Neuron (in vitro differentiated cells): ENCODE results near the gene SPATA31D4.
"Not testable (repeated sequence)": the region's sequence is repeated elsewhere in the genome, so short reads cannot be mapped to it uniquely, and the experiment has no call there.

Source experiments
- H2AFZ ChIP-seq: one replicate; pipeline ENCODE4 v1.6.1; 2013; ENCODE audit warnings: low read depth, mild to moderate bottlenecking, inconsistent platforms, low read length, moderate library complexity
- H3K27me3 ChIP-seq: one replicate; pipeline ENCODE4 v1.6.1; 2013; ENCODE audit warnings: low read length; ENCODE audit not compliant: insufficient read depth
- H3K36me3 ChIP-seq: one replicate; pipeline ENCODE4 v1.6.1; 2013; ENCODE audit warnings: low read length; ENCODE audit not compliant: insufficient read depth
- H3K4me1 ChIP-seq: one replicate; pipeline ENCODE4 v1.6.1; 2013; ENCODE audit warnings: low read length; ENCODE audit not compliant: insufficient read depth
- H3K4me3 ChIP-seq: 2 replicates; pipeline ENCODE4 v1.5.1; 2013; ENCODE audit warnings: mild to moderate bottlenecking, low read length, moderate library complexity
- H3K9me3 ChIP-seq: one replicate; pipeline ENCODE4 v1.6.1; 2013; ENCODE audit warnings: low read length

SPATA31D4 gene

DNA sequence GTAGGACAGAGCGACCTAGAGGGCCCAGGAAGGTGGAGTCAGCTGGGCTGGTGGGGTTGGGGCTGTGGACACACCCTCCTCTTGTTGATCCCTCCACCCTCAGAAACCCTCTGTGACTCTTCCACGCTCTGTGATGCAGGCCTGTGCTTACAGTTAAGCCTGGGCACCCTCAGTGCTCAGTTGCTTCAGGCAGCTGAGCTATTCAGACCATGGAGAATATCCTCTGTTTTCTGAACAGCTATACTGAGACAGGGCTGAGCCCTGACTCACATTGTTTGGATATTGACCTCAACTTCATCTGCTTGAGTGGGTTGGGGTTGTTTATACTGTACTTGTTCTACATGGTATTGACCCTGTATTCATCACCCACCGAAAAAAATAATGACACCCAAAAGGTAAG lies at the start of gene SPATA31D4:
SPATA31D4 (plus strand) TSS at position 124 of the 400 bp plus-strand sequence; CDS start at position 210, 86 bp downstream.
- H2AFZ ChIP-seq, H3K4me1 ChIP-seq, H3K36me3 ChIP-seq, H3K4me3 ChIP-seq, H3K27me3 ChIP-seq, H3K9me3 ChIP-seq: not testable (repeated sequence)

- Histone ChIP-seq H3K9me3 (no peaks in the 10 kb centered on the region), H3K4me1 (no peaks in the 10 kb centered on the region), H3K36me3 (no peaks in the 10 kb centered on the region), H3K4me3 (no peak overlapping the region), H2AFZ (no peak overlapping the region), H3K27me3 (no peaks in the 10 kb centered on the region)
These were observed 49.7 kb upstream of the SPATA31D4 start for GRCh38 chr9:81878530-81878929.

DNA sequence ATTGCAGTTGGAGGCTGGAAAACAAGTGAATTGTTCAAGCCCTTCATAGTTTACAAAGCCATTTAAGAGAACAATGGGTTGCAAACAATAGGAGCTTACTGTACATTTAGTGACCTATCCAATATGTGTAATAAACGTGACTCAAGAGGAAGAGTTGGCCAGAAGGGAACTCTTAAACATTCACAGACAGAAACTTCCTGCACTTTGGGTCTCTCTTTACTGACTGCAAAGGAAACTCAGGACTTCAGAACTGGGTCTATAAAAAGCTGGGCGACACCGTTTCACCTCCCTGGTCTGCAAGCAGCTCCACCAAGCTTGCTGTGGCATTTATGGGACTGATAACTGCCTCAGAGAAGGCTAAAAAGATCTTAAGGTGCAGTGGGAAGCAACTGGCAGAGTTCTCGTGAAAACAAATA lies 48.7 kb upstream of the SPATA31D4 start:
- Histone ChIP-seq H3K4me1 (no peaks in the 10 kb centered on the region), H3K36me3 (no peaks in the 10 kb centered on the region), H3K27me3 (no peaks in the 10 kb centered on the region), H3K9me3 (no peaks in the 10 kb centered on the region), H3K4me3 (no peak overlapping the region), H2AFZ (no peak overlapping the region)

GRCh38 chr9:81885602-81886001 lies 42.6 kb upstream of the SPATA31D4 start:
- Histone ChIP-seq H2AFZ (no peak overlapping the region), H3K36me3 (no peaks in the 10 kb centered on the region), H3K9me3 (no peaks in the 10 kb centered on the region), H3K4me1 (no peaks in the 10 kb centered on the region), H3K27me3 (no peaks in the 10 kb centered on the region), H3K4me3 (no peak overlapping the region)

DNA sequence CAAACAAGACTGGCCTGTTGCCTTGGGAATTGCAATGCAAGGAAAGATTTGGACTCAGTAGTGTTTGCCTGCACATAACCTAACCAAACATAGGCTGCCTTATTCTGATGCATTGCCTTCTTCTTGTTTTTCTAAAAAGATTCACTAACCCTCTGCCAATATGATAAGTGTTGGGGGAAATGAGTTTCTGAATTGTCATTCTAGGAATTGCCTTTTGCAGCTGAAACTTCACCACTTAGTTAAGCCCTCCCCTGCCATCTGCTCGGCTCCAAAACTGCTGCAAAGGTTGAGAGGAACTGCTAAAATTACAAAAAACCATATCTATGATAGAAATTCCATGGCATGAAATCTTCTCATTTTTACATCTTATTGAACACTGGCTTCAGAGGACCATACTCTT lies 41.6 kb upstream of the SPATA31D4 start:
- no peaks in the 10 kb centered on the region for H3K36me3 ChIP-seq
- H3K4me1 ChIP-seq: no peaks in the 10 kb centered on the region
- no peaks in the 10 kb centered on the region for H3K27me3 ChIP-seq
- H3K4me3 ChIP-seq: no peak overlapping the region
- H2AFZ ChIP-seq: no peak overlapping the region
- H3K9me3 ChIP-seq: no peaks in the 10 kb centered on the region

- Histone ChIP-seq H3K27me3 (no peaks in the 10 kb centered on the region), H3K4me1 (no peaks in the 10 kb centered on the region), H3K9me3 (no peaks in the 10 kb centered on the region), H2AFZ (no peak overlapping the region), H3K36me3 (no peaks in the 10 kb centered on the region), H3K4me3 (no peak overlapping the region)
These were observed 38.1 kb upstream of the SPATA31D4 start for GRCh38 chr9:81890104-81890503.

DNA sequence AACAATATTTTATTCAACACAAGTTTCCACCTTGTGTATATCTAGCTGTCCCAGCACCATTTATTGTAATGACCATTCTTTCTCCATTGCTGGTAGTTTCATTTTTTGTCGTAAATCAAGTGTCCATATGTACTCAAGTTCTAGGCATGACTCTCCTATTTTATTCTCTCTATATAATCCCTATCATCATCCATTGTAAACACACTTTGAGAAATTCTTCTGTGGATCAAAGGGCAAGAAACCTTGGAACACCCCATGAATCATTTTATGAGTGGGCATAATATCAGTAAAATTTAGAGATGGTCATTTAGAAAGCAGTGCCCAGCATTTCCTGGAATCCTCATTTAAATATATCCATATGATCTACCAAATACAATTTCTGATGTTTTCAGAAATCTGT lies 35.8 kb upstream of the SPATA31D4 start:
- no peak overlapping the region for H2AFZ ChIP-seq
- H3K9me3 ChIP-seq: no peaks in the 10 kb centered on the region

GRCh38 chr9:81893929-81894328 lies 34.3 kb upstream of the SPATA31D4 start:
- Histone ChIP-seq H3K27me3 (no peaks in the 10 kb centered on the region), H3K9me3 (no peaks in the 10 kb centered on the region), H2AFZ (no peak overlapping the region)

More for the DNA sequence above, 35.8 kb upstream of the SPATA31D4 start:
- H3K27me3 ChIP-seq: no peaks in the 10 kb centered on the region
- H3K36me3 ChIP-seq: no peaks in the 10 kb centered on the region
- no peaks in the 10 kb centered on the region for H3K4me1 ChIP-seq
- H3K4me3 ChIP-seq: no peak overlapping the region

DNA sequence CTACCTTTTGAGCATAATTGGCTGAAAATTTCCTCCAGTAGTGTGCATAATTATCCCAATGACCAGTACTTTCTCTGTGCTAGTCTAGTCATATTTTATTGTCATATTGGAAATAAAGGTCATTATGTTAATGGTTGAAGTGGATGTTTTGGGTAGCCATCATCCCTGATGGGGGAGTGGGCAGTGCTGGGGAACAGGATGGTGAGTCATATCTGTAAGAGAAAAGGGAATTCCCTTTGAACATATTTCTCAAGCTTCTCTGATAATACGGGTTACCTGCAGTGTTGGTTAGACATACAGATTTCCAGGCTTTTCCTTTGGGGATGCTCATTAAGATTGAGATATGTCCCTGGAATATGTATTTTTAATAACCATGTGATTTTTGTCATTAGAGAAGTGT lies 33.3 kb upstream of the SPATA31D4 start:
- Histone ChIP-seq H3K27me3 (no peaks in the 10 kb centered on the region), H3K4me3 (no peak overlapping the region), H3K9me3 (no peaks in the 10 kb centered on the region), H3K36me3 (no peaks in the 10 kb centered on the region), H2AFZ (no peak overlapping the region), H3K4me1 (no peaks in the 10 kb centered on the region)

More at GRCh38 chr9:81893929-81894328, 34.3 kb upstream of the SPATA31D4 start:
- no peaks in the 10 kb centered on the region for H3K36me3 ChIP-seq
- H3K4me1 ChIP-seq: no peaks in the 10 kb centered on the region
- H3K4me3 ChIP-seq: no peak overlapping the region

DNA sequence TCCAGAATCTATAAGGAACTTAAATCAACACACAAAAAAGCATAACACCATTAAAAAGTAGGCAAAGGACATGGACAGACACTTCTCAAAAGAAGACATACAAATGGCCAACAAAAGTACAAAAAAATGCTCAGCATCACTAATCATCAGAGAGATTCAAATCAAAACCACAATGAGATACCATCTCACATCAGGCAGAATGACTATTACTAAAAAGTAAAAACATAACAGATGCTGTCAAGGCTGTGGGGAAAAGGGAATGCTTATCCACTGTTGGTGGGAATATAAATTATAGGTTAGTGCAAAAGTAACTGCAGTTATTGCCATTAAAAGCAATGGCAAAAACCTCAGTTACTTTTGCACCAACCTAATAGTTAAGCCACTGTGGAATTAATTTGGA lies 32.2 kb upstream of the SPATA31D4 start:
- Histone ChIP-seq H3K36me3 (no peaks in the 10 kb centered on the region), H3K27me3 (no peaks in the 10 kb centered on the region), H3K4me1 (no peaks in the 10 kb centered on the region), H3K4me3 (no peak overlapping the region), H2AFZ (no peak overlapping the region), H3K9me3 (no peaks in the 10 kb centered on the region)

- Histone ChIP-seq H2AFZ (no peak overlapping the region), H3K9me3 (no peaks in the 10 kb centered on the region), H3K36me3 (no peaks in the 10 kb centered on the region), H3K27me3 (no peaks in the 10 kb centered on the region), H3K4me3 (no peak overlapping the region), H3K4me1 (no peaks in the 10 kb centered on the region)
These were observed 29.4 kb upstream of the SPATA31D4 start for GRCh38 chr9:81898851-81899250.

DNA sequence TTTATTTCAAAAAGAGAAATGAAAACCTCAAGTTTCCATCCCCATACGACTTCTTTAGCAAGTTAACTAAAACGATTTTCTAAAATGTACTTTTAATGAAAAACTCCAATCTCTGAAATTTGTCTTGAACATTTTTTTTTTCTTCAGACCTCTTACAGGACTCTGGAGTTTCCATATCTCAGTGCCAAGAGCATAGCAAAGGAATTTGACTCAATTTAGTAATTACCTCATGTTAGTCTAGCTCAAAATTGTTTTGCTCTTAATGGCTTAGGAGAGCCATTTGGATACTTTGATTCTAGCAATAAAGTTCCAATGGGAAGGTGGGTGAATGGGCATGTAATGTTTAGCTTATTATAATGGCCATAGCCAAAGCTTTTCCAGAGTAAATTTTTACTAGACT lies 26.0 kb upstream of the SPATA31D4 start:
- Histone ChIP-seq H3K4me3 (no peak overlapping the region), H3K36me3 (no peaks in the 10 kb centered on the region), H3K4me1 (no peaks in the 10 kb centered on the region), H3K9me3 (no peaks in the 10 kb centered on the region), H3K27me3 (no peaks in the 10 kb centered on the region), H2AFZ (no peak overlapping the region)

GRCh38 chr9:81902626-81903025 lies 25.6 kb upstream of the SPATA31D4 start:
- H3K9me3 ChIP-seq: no peaks in the 10 kb centered on the region
- H3K36me3 ChIP-seq: no peaks in the 10 kb centered on the region
- no peak overlapping the region for H2AFZ ChIP-seq
- H3K4me3 ChIP-seq: no peak overlapping the region
- no peaks in the 10 kb centered on the region for H3K4me1 ChIP-seq
- H3K27me3 ChIP-seq: no peaks in the 10 kb centered on the region

DNA sequence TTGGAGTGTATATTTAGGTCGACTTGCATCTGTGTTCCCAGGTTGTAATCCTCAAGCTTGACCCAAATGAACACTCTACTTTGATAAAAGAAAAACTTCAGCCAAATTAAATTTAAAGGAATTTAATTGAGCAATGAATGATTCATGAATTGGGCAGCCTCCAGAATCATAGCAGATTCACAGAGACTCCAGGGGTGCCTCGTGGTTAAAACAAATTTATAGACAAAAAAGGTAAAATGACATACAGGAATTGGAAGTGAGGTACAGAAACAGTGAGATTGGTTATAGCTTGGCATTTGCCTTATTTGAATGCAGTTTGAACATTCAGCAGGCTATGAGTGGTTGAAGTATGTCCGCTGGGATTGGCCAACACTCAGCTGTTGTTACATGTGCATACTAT lies 21.6 kb upstream of the SPATA31D4 start:
- Histone ChIP-seq H2AFZ (no peak overlapping the region), H3K27me3 (no peaks in the 10 kb centered on the region), H3K4me1 (no peaks in the 10 kb centered on the region), H3K9me3 (no peaks in the 10 kb centered on the region), H3K4me3 (no peak overlapping the region), H3K36me3 (no peaks in the 10 kb centered on the region)
